ENCODE measurements around the gene DAGLA. TPM values are rescaled to one million over a fixed set of nuclear protein-coding genes. Genes with fewer than 3 reads are reported as not detected.

The DAGLA gene
- total RNA-seq, 1 experiment from 2014 or later = 9.5 TPM

GRCh38 chr11:61752117-61752924 lies 72.1 kb downstream of the DAGLA start, which contains the start of gene MYRF:
TSS of gene MYRF (plus strand) at chr11:61752636. CDS start at chr11:61752745, 109 bp downstream.
- ChIA-PET POLR2A (no interaction called here), CTCF (interaction anchor here (0.6 to 6.0 kb wide), 3 partner anchors 16 to 36 kb away, joined by 3 to 55 read pairs (median 3); no protein-coding TSS in a partner anchor)
- peak; percentile 63 to 83 for DNase-seq
- peaks cover 27% of the 10 kb centered on the region for H3K36me3 Mint-ChIP-seq (ENCODE audit: insufficient read depth, unreplicated experiment)
- intact Hi-C loops (cut with micrococcal nuclease; ENCODE audit: unreplicated experiment) = no loop called here
- H3K27me3 Mint-ChIP-seq (ENCODE audit: insufficient read depth, unreplicated experiment) = no peaks in the 10 kb centered on the region
- H3K36me3 ChIP-seq (ENCODE audit: control insufficient read depth, insufficient read depth, low read length) = no peaks in the 10 kb centered on the region
- peak within 1 kb of the TSS; percentile 94 for H3K27ac Mint-ChIP-seq (ENCODE audit: unreplicated experiment)
- TF ChIP-seq CTCF (IDR thresholded peaks at IDR 0.05; ENCODE audit: insufficient read depth in 1 of 2, low read depth in 1 of 2, low read length in 1 of 2, severe bottlenecking in 1 of 2, unreplicated experiment in 1 of 2) = peak in 1 of 2 experiments; percentile 67
- H3K4me1 Mint-ChIP-seq (ENCODE audit: low read depth, unreplicated experiment) = peaks cover 42% of the 10 kb centered on the region
- no peaks in the 10 kb centered on the region for H3K9me3 Mint-ChIP-seq (ENCODE audit: unreplicated experiment)
- H3K4me3 Mint-ChIP-seq (ENCODE audit: unreplicated experiment) = peak within 1 kb of the TSS; percentile 96
- BruUV-seq (replicated peaks) = no TSS peak
- H3K4me1 ChIP-seq = peaks cover 60% of the 10 kb centered on the region
- H3K4me3 ChIP-seq (ENCODE audit: low read depth, low read length) = peak within 1 kb of the TSS; percentile 82
- no peaks in the 10 kb centered on the region for H3K27me3 ChIP-seq (replicated peaks; ENCODE audit: control insufficient read depth, insufficient read depth, low read length)
- no peaks in the 10 kb centered on the region for H3K9me3 ChIP-seq

GRCh38 chr11:61752925-61753521 lies 72.8 kb downstream of the DAGLA start:
- intact Hi-C loops (cut with micrococcal nuclease; ENCODE audit: unreplicated experiment) = no loop called here
- Histone ChIP-seq H3K36me3 (ENCODE audit: control insufficient read depth, insufficient read depth, low read length) (no peaks in the 10 kb centered on the region), H3K27me3 (replicated peaks; ENCODE audit: control insufficient read depth, insufficient read depth, low read length) (no peaks in the 10 kb centered on the region), H3K4me3 (ENCODE audit: low read depth, low read length) (peak overlapping the region; percentile 82), H3K4me1 (peaks cover 60% of the 10 kb centered on the region), H3K9me3 (no peaks in the 10 kb centered on the region)
- DNase-seq = no peak
- H3K36me3 Mint-ChIP-seq (ENCODE audit: insufficient read depth, unreplicated experiment) = peaks cover 29% of the 10 kb centered on the region
- H3K27me3 Mint-ChIP-seq (ENCODE audit: insufficient read depth, unreplicated experiment) = no peaks in the 10 kb centered on the region
- H3K9me3 Mint-ChIP-seq (ENCODE audit: unreplicated experiment) = no peaks in the 10 kb centered on the region
- peaks cover 43% of the 10 kb centered on the region for H3K4me1 Mint-ChIP-seq (ENCODE audit: low read depth, unreplicated experiment)
- TSS peak; percentile 37 for BruUV-seq (replicated peaks)
- H3K27ac Mint-ChIP-seq (ENCODE audit: unreplicated experiment) = peak overlapping the region; percentile 94
- peak overlapping the region; percentile 96 for H3K4me3 Mint-ChIP-seq (ENCODE audit: unreplicated experiment)
- TF ChIP-seq CTCF (IDR thresholded peaks at IDR 0.05; ENCODE audit: insufficient read depth in 1 of 2, low read depth in 1 of 2, low read length in 1 of 2, severe bottlenecking in 1 of 2, unreplicated experiment in 1 of 2) = no peak
- POLR2A ChIA-PET = interaction anchor here (1.0 kb wide), 1 partner anchor 197 kb away, joined by 3 read pairs; no protein-coding TSS in a partner anchor
- CTCF ChIA-PET = interaction anchor here (0.6 to 6.0 kb wide), 7 partner anchors 12 to 103 kb away, joined by 3 to 55 read pairs (median 3); no protein-coding TSS in a partner anchor

GRCh38 chr11:61753672-61754071 lies 73.5 kb downstream of the DAGLA start:
- no peak for DNase-seq
- no peaks in the 10 kb centered on the region for H3K27me3 ChIP-seq (replicated peaks; ENCODE audit: control insufficient read depth, insufficient read depth, low read length)
- H3K4me1 ChIP-seq = peaks cover 63% of the 10 kb centered on the region
- Mint-ChIP-seq H3K27me3 (ENCODE audit: insufficient read depth, unreplicated experiment) (no peaks in the 10 kb centered on the region), H3K27ac (ENCODE audit: unreplicated experiment) (peak overlapping the region; percentile 94), H3K36me3 (ENCODE audit: insufficient read depth, unreplicated experiment) (peaks cover 32% of the 10 kb centered on the region), H3K4me3 (ENCODE audit: unreplicated experiment) (peak overlapping the region; percentile 96), H3K9me3 (ENCODE audit: unreplicated experiment) (no peaks in the 10 kb centered on the region), H3K4me1 (ENCODE audit: low read depth, unreplicated experiment) (peaks cover 43% of the 10 kb centered on the region)
- no peaks in the 10 kb centered on the region for H3K9me3 ChIP-seq
- peak overlapping the region; percentile 82 for H3K4me3 ChIP-seq (ENCODE audit: low read depth, low read length)
- no peaks in the 10 kb centered on the region for H3K36me3 ChIP-seq (ENCODE audit: control insufficient read depth, insufficient read depth, low read length)
- intact Hi-C loops (cut with micrococcal nuclease; ENCODE audit: unreplicated experiment) = loop anchor here (1.0 kb wide), 1 partner anchor 23 kb away; no protein-coding TSS in a partner anchor
- ChIA-PET POLR2A (interaction anchor here (1.0 kb wide), 1 partner anchor 196 kb away, joined by 3 read pairs; no protein-coding TSS in a partner anchor), CTCF (interaction anchor here (0.6 to 6.0 kb wide), 7 partner anchors 11 to 102 kb away, joined by 3 to 55 read pairs (median 6); partner anchors contain the start of genes FEN1 and TMEM258)
- no TSS peak for BruUV-seq (replicated peaks)
- no peak for TF ChIP-seq CTCF (IDR thresholded peaks at IDR 0.05; ENCODE audit: insufficient read depth in 1 of 2, low read depth in 1 of 2, low read length in 1 of 2, severe bottlenecking in 1 of 2, unreplicated experiment in 1 of 2)
